ENCODE measurements around the gene CERS6.
A peak's percentile ranks its signal among the peaks of the same experiment; 100 is the strongest.

CERS6 gene

GRCh38 chr2:168722592-168722991 is 266.5 kb downstream of the CERS6 start:
- TF ChIP-seq CTCF (IDR thresholded peaks at IDR 0.05; ENCODE audit: low read depth, low read length): no peak
- in situ Hi-C loops (cut with HindIII; ENCODE audit: low sequenced_read_pairs): no loop called here
- no peak for DNase-seq (ENCODE audit: low read depth, low spot score)
- no peak overlapping the region for H3K4me3 ChIP-seq (ENCODE audit: low read depth, low read length)

GRCh38 chr2:168723275-168723899 is 267.3 kb downstream of the CERS6 start:
- DNase-seq (ENCODE audit: low read depth, low spot score): no peak
- TF ChIP-seq CTCF (IDR thresholded peaks at IDR 0.05; ENCODE audit: low read depth, low read length): no peak
- in situ Hi-C loops (cut with HindIII; ENCODE audit: low sequenced_read_pairs): no loop called here
- no peak overlapping the region for H3K4me3 ChIP-seq (ENCODE audit: low read depth, low read length)

GRCh38 chr2:168726375-168726774 is 270.3 kb downstream of the CERS6 start:
- no peak for TF ChIP-seq CTCF (IDR thresholded peaks at IDR 0.05; ENCODE audit: low read depth, low read length)
- DNase-seq (ENCODE audit: low read depth, low spot score): no peak
- no peak overlapping the region for H3K4me3 ChIP-seq (ENCODE audit: low read depth, low read length)
- in situ Hi-C loops (cut with HindIII; ENCODE audit: low sequenced_read_pairs): no loop called here

- no peak for DNase-seq (ENCODE audit: low read depth, low spot score)
- in situ Hi-C loops (cut with HindIII; ENCODE audit: low sequenced_read_pairs): no loop called here
- no peak for TF ChIP-seq CTCF (IDR thresholded peaks at IDR 0.05; ENCODE audit: low read depth, low read length)
- H3K4me3 ChIP-seq (ENCODE audit: low read depth, low read length): no peak overlapping the region
Observed at GRCh38 chr2:168727904-168728470, 271.9 kb downstream of the CERS6 start.

- H3K4me3 ChIP-seq (ENCODE audit: low read depth, low read length): no peak overlapping the region
- no peak for TF ChIP-seq CTCF (IDR thresholded peaks at IDR 0.05; ENCODE audit: low read depth, low read length)
- DNase-seq (ENCODE audit: low read depth, low spot score): no peak
- in situ Hi-C loops (cut with HindIII; ENCODE audit: low sequenced_read_pairs): no loop called here
Observed at GRCh38 chr2:168729455-168729854, 273.4 kb downstream of the CERS6 start.

- in situ Hi-C loops (cut with HindIII; ENCODE audit: low sequenced_read_pairs): no loop called here
- no peak overlapping the region for H3K4me3 ChIP-seq (ENCODE audit: low read depth, low read length)
- TF ChIP-seq CTCF (IDR thresholded peaks at IDR 0.05; ENCODE audit: low read depth, low read length): no peak
- peak; percentile 19 for DNase-seq (ENCODE audit: low read depth, low spot score)
Observed at GRCh38 chr2:168730344-168730743, 274.3 kb downstream of the CERS6 start.
